ENCODE data around the gene HOXA3.

Gene HOXA3

DNA sequence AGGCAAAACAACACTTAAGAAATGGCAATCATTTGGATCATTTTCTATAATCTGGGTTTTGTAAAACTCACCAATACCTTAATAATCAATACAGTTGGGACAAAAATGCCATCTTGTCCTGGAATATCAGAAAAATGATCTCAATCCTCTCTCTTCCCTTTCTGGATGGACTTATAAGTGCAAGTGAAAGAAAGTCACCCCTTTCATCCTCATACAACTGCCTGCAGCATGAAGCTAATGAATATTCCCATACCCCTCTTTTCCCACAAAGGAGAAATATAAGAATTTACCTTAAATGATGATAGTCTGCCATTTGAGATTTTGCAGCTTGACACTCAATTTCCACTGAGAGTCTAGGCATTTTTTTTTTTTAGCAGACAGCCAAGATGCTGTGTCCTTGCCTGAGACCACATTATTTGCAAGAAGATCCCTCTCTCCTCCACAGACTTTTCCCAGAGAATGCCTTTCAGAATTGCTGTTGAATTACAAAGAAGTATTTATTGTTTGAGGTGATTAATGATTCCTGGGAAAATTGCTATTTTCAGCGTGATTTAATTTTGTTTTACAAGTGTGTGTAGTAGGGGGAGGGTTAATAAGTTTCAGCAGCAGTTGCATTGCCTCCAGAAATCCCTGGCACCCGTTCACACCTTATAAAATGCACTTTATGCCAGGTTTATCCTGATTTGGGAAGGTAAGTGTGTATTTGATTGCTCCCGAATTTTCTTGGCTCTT, 25.6 kb downstream of the HOXA3 start:
- DNase-seq = no peak

DNA sequence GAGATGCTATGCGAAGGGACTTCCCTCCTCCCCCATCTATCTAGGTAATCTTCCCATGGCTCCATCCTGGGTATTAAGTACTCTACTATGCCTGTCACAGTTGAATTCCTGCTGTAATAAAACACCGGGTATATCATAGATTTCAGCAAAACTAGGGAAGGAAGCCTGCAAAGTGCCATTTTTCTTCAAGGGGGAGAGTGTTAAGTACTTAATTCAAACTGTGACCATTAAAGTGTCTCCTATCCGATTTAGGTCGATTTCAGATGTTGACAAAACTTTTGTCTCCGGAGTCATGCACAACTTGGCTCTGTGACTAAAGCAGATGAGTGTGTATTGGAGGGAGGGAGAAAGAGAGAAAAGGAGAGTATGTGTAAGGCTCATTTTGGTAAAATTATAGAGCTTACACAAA, 26.4 kb downstream of the HOXA3 start:
- DNase-seq = no peak

GRCh38 chr7:27124902-27125689, 27.3 kb downstream of the HOXA3 start:
- DNase-seq = no peak

DNA sequence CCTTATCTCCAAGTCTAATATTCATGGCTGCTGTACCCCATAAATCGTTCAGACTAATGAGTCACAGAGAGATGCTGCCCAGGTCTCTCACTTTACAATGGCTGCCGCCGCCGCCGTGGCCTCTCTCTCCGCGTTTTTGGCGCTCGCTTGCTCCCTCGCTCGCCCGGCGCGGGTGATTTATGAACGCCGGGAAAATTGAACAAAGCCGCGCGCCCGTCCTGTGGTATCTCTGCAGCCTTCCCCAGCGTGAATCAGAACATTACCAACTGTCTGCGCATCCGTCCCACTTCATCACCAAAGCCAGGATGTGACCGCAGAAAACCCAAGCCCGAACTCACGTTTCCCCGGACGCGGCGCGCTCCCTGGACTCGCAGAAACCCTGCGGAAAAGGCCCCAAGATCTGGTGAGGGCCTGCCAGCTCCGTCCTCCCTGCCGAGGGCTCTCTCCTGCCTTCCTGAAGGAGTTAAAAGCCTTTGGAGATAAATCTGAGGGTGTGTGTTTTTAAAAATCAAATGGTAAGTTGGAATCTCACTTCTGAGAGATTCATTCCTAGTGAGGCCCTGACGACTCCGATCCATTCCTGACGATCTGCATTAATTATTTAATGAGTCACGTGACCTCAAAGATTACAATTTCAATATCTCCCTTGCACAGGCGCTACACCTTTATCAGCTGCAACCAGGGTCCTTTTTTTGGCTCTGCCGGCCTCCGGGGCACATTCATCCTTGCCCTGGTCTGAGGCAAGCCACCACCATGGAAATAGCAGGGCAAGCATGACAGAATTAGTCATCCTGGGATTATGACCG, 28.1 kb downstream of the HOXA3 start:
- DNase-seq = no peak

DNA sequence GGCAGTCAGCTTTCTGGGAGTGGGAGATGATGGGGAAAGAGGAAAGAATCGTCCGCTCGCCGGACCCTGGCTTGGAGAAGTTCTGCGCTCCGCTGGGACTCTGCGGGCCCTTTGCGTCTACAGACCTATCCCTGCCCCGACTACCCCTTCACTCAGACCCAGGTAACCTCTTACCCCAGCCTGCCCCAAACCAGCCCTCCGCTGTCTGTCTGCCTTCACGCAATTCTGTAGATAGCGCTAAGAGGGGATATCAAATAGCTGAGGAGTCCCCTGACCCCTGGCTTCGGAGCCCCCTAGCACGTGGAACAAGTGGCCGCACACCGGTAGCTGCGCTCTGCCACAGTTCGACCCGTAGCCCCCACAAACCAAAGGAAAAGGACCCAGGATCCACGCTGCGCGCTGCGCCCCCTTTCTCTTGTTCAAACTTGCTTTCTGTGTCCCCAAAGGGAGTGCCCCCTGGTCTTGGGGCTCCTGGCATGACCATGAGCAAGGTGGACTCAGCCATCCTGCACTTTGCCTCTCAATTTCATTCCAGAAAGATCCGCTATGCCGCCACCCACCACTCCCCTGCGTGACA, 28.8 kb downstream of the HOXA3 start:
- DNase-seq = no peak

DNA sequence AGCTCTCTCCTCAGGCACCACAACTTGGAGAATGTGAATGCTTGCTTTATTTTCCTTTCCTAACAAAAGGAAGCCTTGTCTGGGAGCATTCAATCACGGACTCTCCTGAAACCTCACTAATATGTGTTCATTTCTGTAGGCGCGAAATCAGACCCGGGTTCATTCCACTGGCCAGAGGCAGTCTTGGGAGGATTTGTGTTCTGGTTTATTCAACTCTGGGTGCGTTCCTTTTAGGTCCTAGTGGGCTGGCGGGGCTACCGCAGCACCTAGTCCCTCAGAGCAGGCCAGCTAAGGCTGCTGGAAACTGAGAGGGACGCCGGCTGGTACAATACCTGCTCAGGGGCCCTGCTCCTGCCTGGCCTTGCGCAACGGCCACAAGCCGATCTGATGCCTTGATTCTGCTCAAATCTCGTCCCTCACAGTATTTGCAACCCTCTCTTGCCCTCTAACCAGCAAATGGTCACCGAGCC, 29.3 kb downstream of the HOXA3 start:
- DNase-seq = no peak

- DNase-seq = no peak
These were observed 30.1 kb downstream of the HOXA3 start for GRCh38 chr7:27122077-27122910.

- no peak for DNase-seq
These were observed 30.7 kb downstream of the HOXA3 start for GRCh38 chr7:27121684-27122076.

GRCh38 chr7:27119412-27119911, 32.9 kb downstream of the HOXA3 start:
- no peak for DNase-seq

GRCh38 chr7:27118580-27118979, 33.8 kb downstream of the HOXA3 start:
- no peak for DNase-seq

GRCh38 chr7:27117887-27118491, 34.4 kb downstream of the HOXA3 start:
- no peak for DNase-seq

- DNase-seq = no peak
These were observed 35.2 kb downstream of the HOXA3 start for GRCh38 chr7:27116962-27117886.

DNA sequence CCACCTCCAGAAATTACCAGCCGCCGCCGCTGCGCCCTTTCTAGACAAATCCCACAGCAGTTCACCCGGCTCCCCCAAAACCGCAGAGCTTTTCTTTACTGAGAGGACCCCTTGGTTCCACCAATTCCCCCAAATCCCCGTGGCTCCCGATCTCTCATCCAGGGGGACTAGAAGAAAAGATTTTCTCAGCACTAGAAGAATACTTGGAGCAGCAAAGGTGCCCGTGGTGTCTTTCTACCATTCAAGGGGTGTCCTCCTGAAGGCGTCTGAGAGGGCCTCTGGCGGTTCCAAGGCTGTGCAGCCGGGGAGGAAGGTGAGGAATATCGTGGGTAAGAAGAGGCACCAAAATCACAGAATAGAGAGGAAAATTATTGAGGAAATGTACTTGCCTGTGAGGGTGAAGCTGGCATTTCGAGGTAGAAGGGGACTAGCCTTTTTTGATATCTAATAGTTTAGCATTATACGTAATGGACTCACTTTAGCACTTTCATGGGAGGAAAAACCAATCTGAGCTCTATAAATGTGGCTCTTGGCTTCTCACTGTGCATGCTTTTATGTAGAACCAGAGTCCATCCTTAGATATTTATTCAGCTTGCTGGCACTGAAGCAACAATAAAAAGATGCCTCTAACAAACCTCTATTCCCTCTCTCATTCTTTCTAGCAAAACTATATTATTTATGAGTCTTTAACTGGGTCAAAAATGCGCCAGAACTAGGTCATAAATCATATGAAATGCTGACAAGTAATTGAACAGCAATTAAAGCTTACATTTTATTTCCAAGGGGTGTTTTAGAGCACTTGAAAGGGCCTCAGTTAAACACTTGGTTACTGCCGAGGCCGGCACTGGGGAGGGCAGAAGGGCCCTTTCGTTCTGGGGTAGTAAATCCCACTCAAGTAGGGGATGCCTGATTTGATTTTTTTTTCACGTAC, 36.1 kb downstream of the HOXA3 start:
- no peak for DNase-seq

DNA sequence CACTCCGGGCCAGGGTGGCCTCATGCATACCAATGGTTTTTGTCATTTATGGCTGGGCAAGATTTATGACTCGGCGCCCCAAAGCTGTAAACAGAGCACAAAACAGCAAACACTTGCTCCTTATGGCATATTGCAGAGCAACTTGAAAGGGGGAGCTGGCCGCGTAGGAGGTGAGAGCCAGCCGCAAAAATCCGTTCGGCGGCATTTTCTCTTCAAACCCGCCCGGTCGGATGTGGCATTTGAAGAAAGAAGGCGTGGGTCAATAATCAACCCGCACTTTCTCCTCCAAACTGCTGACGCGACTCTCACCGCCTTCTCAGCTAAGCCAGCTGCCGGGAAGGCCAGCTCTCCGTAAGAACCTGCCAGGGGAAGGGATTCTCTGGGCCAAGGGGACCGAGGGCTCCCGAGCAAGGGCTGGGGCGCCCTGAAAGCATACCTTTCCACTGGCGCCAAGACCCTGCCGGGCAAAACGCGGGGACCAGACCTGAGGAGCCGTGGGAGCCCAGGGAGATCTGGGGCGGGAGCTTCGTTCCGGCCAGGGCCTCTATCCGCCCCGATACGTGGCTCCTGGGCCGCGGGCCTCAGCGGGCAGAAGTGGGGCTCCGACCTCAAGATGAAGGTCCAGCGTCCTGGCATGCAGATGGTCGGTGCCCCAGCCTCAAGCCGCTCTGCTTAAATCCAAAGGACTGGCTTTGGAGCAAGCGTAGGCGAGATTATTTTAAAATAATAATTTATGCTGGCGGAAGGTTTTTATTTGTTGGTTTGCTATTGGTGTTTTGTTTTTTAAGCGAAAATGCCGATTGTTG, 37.0 kb downstream of the HOXA3 start:
- no peak for DNase-seq

GRCh38 chr7:27114881-27115220, 37.5 kb downstream of the HOXA3 start:
- no peak for DNase-seq

DNA sequence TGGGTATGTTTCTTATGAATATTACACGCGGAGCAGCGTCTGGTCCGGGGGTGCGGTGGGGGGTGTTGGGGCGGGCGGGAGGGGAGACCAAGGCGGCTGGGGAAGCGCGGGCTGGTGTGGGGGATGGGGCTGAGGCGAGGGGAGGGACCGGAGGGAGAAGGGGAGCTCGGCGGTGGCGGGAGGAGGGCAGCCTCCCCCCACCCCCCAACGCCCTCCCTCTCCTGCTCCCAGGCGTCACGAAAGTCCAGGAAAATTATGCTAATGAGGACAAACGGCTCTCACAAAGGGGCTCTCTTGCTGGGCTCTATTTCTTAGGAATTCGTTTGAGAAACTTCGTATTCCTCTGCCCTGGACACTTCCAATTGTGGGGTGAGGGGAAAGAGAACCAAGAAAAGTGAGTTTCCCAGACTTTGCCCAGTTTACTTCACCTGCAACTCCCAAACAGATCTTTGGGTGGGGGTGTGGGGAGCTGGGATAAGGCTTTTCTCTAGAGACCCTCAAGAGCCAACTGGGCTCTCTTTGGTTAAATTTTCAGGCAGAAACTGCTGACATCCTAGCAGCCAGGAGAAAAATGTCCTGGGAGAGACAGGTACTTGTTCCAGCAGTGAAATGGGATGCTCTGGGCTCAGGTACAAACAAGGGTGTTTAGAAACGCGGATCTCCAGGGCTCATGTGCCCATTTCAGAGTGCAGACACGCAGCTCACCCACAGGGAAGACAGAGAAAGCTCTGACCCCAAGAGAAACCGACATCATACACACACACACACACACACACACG, 38.2 kb downstream of the HOXA3 start:
- no peak for DNase-seq

Data from activated naive CD4-positive, alpha-beta T cell (primary cell).